Spleen (tissue), 11 donors: ENCODE data around the gene PLCH2. TPM values are rescaled to one million over a fixed set of nuclear protein-coding genes. Genes with fewer than 3 reads are reported as not detected.
"Not testable (repeated sequence)": the region's sequence is repeated elsewhere in the genome, so short reads cannot be mapped to it uniquely, and the experiment has no call there.

Experiments
- DNase-seq: peaks from one replicate; pipeline ENCODE4 v3.0.0-alpha.2; 2020
- H3K27ac ChIP-seq, 8 donors: fragments of 200-600 bp; sonication (generic) in 7 of 8; 1 replicate in 4 of 8; 2 replicates in 4 of 8; pipeline versions ENCODE4 v1.5.0 to v1.8.0; 2016 to 2021; ENCODE audit warnings: inconsistent platforms in 4 of 8, mild to moderate bottlenecking in 4 of 8, moderate library complexity in 1 of 8
- H3K27me3 ChIP-seq, 7 donors: fragments of 200-600 bp; sonication (generic) in 6 of 7; replicated peaks in 1 of 7; 1 replicate in 4 of 7; 2 replicates in 3 of 7; pipeline versions ENCODE4 v1.5.0 to v1.8.0; 2016 to 2021; ENCODE audit warnings: inconsistent platforms in 3 of 7, mild to moderate bottlenecking in 1 of 7
- H3K36me3 ChIP-seq, 6 donors: fragments of 200-600 bp; sonication (generic) in 5 of 6; 1 replicate in 4 of 6; 2 replicates in 2 of 6; pipeline versions ENCODE4 v1.5.0 to v1.8.0; 2016 to 2021; ENCODE audit warnings: inconsistent platforms in 2 of 6
- H3K4me1 ChIP-seq, 6 donors: fragments of 200-600 bp; sonication (generic) in 5 of 6; 1 replicate in 3 of 6; 2 replicates in 3 of 6; pipeline versions ENCODE4 v1.5.0 to v1.8.0; 2016 to 2021; ENCODE audit warnings: inconsistent platforms in 3 of 6
- H3K4me3 ChIP-seq, 8 donors: fragments of 200-600 bp; sonication (generic) in 7 of 8; 1 replicate in 4 of 8; 2 replicates in 4 of 8; pipeline versions ENCODE4 v1.5.0 to v1.8.0; 2016 to 2021; ENCODE audit warnings: inconsistent platforms in 4 of 8, mild to moderate bottlenecking in 4 of 8, moderate library complexity in 2 of 8
- H3K9me3 ChIP-seq, 8 donors: fragments of 200-600 bp; sonication (generic) in 7 of 8; 1 replicate in 4 of 8; 2 replicates in 4 of 8; pipeline versions ENCODE4 v1.5.0 to v1.8.0; 2016 to 2021; ENCODE audit warnings: inconsistent platforms in 4 of 8
- POLR2A ChIP-seq, 3 donors: fragments of 450-650 bp; IDR thresholded peaks; one replicate each; pipeline ENCODE4 v1.5.1; 2017; ENCODE audit warnings: antibody characterized with exemption in 3 of 3, mild to moderate bottlenecking in 1 of 3
- POLR2AphosphoS5 ChIP-seq, 3 donors: sonication (generic); formaldehyde crosslinking; IDR thresholded peaks; one replicate each; pipeline ENCODE4 v1.5.1; 2017; ENCODE audit warnings: antibody characterized with exemption in 3 of 3
- WGBS, 5 donors: extraction: QIAGEN DNeasy Blood & Tissue Kit in 3 of 5; methylation state at CpG; one replicate each; pipeline versions ENCODE4 v1.1.5 to v1.1.7; 2013 to 2018; 5-methylcytosine and 5-hydroxymethylcytosine counted together
- intact Hi-C: fragments of 100-400 bp; cut with DNase I; formaldehyde crosslinking; loops from one replicate; pipeline ENCODE4 v1.15.0; 2023; ENCODE audit warnings: low total_unique reads
- polyA plus RNA-seq, 3 donors: library from polyadenylated mRNA; stranded (reverse); fragments of 200-250 nt; gene quantifications; one replicate each; pipeline ENCODE4 v1.2.1, GENCODE V29; 2013
- total RNA-seq, 7 donors: library from RNA; depleted of rRNA in 3 of 7; stranded (reverse); fragments of >200 nt in 3 of 7; fragmentation: NEBNext Ultra II Directional in 4 of 7; extraction: Animal tissue kit (Norgen Biotek cat#: 25700) in 4 of 7; gene quantifications; one replicate each; pipeline versions ENCODE4 v1.1.0 to v1.2.1, GENCODE V29; 2016 to 2021
- TF ChIP-seq, protein P1 (sequence below), 11 experiments: fragments of 200-600 bp in 7 of 11; fragments of 450-650 bp in 4 of 11; sonication (generic) in 4 of 11; IDR thresholded peaks in 8 of 11; conservative IDR thresholded peaks in 3 of 11; 1 replicate in 7 of 11; 2 replicates in 4 of 11; pipeline versions ENCODE4 v1.4.0 to v1.8.0; 2016 to 2021; ENCODE audit warnings: antibody characterized with exemption in 11 of 11, inconsistent platforms in 4 of 11, mild to moderate bottlenecking in 1 of 11
- donor health status: healthy with polysubstance abuse.
- donor health status: DM: no; HTN: no; CAD: no; lungs with moderate emphysema.
- donor health status: DM: no; HTN: no; CAD: no.
- donor health status: Bipolar disorder and iron deficiency.
- donor health status: healthy.
- donor health status: DM: no; HTN: no; CAD: no.
- donor health status: DM: yes; HTN: yes; CAD: no.

PLCH2 gene
- total and polyA plus RNA-seq, 10 donors = 2.2 to 21.0 (median 8.9) TPM

DNA sequence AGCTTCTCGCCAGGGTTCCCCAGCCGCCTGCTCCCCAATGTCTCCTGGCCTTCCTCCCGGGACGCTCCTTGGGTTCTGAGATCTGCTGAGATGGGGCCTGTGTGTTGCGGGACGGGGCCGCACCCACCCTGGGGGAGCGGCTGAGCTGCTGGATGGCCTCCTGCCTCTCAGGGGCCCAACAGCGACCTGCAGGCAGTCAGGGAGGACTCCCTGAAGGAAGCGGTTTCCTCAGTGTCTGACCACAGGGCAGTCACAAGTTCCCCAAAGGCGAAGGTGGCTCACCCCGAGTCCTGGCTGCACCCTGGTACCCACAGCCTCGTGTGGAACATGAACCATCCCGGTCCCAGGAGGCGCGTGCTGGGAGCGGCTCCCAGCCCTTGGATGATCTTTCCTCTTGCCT, 18.6 kb upstream of the PLCH2 start:
- no peak for TF ChIP-seq POLR2AphosphoS5 (IDR thresholded peaks at IDR 0.05)
- TF ChIP-seq, protein P1, sequence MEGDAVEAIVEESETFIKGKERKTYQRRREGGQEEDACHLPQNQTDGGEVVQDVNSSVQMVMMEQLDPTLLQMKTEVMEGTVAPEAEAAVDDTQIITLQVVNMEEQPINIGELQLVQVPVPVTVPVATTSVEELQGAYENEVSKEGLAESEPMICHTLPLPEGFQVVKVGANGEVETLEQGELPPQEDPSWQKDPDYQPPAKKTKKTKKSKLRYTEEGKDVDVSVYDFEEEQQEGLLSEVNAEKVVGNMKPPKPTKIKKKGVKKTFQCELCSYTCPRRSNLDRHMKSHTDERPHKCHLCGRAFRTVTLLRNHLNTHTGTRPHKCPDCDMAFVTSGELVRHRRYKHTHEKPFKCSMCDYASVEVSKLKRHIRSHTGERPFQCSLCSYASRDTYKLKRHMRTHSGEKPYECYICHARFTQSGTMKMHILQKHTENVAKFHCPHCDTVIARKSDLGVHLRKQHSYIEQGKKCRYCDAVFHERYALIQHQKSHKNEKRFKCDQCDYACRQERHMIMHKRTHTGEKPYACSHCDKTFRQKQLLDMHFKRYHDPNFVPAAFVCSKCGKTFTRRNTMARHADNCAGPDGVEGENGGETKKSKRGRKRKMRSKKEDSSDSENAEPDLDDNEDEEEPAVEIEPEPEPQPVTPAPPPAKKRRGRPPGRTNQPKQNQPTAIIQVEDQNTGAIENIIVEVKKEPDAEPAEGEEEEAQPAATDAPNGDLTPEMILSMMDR (IDR thresholded peaks at IDR 0.05 in 8 of 11, conservative IDR thresholded peaks at IDR 0.05 in 3 of 11) = no peak
- no peak for TF ChIP-seq POLR2A (IDR thresholded peaks at IDR 0.05)

DNA sequence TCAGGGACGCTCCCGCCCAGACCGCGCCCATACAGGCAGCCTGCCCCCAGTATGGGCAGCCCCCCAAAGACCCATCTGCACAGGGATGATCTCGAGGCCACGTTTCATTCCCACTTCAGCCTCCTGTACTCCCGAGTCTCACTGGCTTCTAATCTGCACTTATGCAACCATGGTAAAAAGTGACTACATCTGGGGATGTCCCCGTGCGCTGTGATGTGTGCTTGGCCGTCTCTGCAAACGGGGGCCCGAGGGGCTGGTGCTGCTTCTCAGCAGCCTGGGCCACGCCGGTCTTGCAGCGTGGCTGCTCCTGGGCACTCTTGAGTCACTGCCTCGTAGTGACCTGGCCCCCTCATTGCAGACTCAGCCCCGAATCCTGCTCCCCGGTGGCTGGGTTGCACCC, 17.4 kb upstream of the PLCH2 start:
- TF ChIP-seq POLR2A (IDR thresholded peaks at IDR 0.05) (no peak), POLR2AphosphoS5 (IDR thresholded peaks at IDR 0.05) (no peak)
- TF ChIP-seq, protein P1 (IDR thresholded peaks at IDR 0.05 in 8 of 11, conservative IDR thresholded peaks at IDR 0.05 in 3 of 11) = no peak
- H3K27ac ChIP-seq = no peak overlapping the region
- intact Hi-C loops = no loop called here
- peaks cover 0 to 14% (median 5%) of the 10 kb centered on the region in 6 donors for H3K4me1 ChIP-seq
- H3K36me3 ChIP-seq = no peaks in the 10 kb centered on the region
- no peak overlapping the region for H3K4me3 ChIP-seq
- WGBS, 5 donors = 71 to 91% (median 81%) methylated on average over 13 to 18 of the region's 18 CpGs
- DNase-seq = no peak
- no peaks in the 10 kb centered on the region for H3K9me3 ChIP-seq
- H3K27me3 ChIP-seq = peaks cover 0 to 73% (median 16%) of the 10 kb centered on the region in 7 donors

More for the DNA sequence above, 18.6 kb upstream of the PLCH2 start:
- 63 to 92% (median 76%) methylated on average over 7 to 17 of the region's 17 CpGs for WGBS, 5 donors
- Histone ChIP-seq H3K27ac (no peak overlapping the region), H3K9me3 (no peaks in the 10 kb centered on the region), H3K4me1 (peaks cover 0 to 14% (median 5%) of the 10 kb centered on the region in 6 donors), H3K27me3 (peaks cover 0 to 73% (median 5%) of the 10 kb centered on the region in 7 donors), H3K4me3 (no peak overlapping the region), H3K36me3 (no peaks in the 10 kb centered on the region)
- intact Hi-C loops = no loop called here
- no peak for DNase-seq

DNA sequence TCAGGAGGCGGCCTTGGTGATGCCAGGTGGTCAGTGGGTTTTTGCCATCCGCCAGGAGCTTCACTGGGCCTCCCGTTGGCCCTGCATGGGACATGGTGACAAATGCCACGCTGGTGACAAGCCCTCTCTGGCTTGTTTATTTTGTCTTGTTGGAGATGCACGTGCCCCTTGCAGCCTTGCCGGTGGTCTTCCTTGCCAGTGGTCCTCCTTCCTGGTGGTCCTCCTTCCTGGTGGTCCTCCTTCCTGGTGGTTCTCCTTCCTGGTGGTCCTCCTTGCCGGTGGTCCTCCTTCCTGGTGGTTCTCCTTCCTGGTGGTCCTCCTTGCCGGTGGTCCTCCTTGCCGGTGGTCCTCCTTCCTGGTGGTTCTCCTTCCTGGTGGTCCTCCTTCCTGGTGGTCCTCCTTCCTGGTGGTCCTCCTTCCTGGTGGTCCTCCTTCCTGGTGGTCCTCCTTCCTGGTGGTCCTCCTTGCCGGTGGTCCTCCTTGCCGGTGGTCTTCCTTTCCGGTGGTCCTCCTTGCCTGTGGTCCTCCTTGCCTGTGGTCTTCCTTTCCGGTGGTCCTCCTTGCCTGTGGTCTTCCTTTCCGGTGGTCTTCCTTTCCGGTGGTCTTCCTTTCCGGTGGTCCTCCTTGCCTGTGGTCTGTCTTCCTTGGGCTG, 16.9 kb upstream of the PLCH2 start:
- 66 to 82% (median 71%) methylated on average over 14 to 16 of the region's 16 CpGs for WGBS, 5 donors
- DNase-seq, H3K4me3 ChIP-seq, H3K9me3 ChIP-seq, intact Hi-C loops, H3K36me3 ChIP-seq, H3K27ac ChIP-seq: not testable (repeated sequence)
- peaks cover 0 to 73% (median 20%) of the 10 kb centered on the region in 7 donors for H3K27me3 ChIP-seq
- peaks cover 0 to 14% (median 5%) of the 10 kb centered on the region in 6 donors for H3K4me1 ChIP-seq

DNA sequence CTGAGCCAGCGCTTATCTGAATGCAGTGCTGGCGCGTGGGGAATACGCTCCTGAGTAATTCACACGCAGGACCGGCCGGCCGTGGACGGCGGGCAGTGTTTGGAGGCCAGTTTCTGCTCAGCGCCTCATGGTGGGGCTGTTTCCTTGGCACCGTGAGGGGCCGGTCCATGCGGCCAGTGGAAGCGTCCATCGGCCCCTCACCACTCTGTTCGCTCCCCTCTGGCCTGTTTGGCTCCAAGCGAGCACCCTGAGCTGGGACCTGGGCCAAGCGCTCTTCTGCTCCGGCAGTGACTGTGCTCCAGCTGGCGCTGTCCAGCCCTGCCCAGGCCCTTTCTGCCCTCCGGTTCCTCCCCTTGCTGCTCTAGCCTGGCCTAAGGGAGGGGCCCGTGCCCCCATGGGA, 16.3 kb upstream of the PLCH2 start:
- TF ChIP-seq, protein P1 (IDR thresholded peaks at IDR 0.05 in 8 of 11, conservative IDR thresholded peaks at IDR 0.05 in 3 of 11) = peak in 6 of 11 experiments; percentile 22 to 48 (median 32)
- TF ChIP-seq POLR2A (IDR thresholded peaks at IDR 0.05) (no peak), POLR2AphosphoS5 (IDR thresholded peaks at IDR 0.05) (peak in 2 of 3 donors; percentile 42 to 58)
- no peak for DNase-seq
- Histone ChIP-seq H3K27me3 (peaks cover 0 to 73% (median 25%) of the 10 kb centered on the region in 7 donors), H3K36me3 (no peaks in the 10 kb centered on the region), H3K27ac (no peak overlapping the region), H3K4me3 (no peak overlapping the region), H3K9me3 (no peaks in the 10 kb centered on the region), H3K4me1 (peaks cover 0 to 14% (median 5%) of the 10 kb centered on the region in 6 donors)
- intact Hi-C loops = no loop called here
- 61 to 71% (median 69%) methylated on average over 23 of the region's 23 CpGs for WGBS, 5 donors
